ENCODE results near the gene CYP4X1. TPM values are rescaled to one million over a fixed set of nuclear protein-coding genes. Genes with fewer than 3 reads are reported as not detected.
"Not testable (repeated sequence)": the region's sequence is repeated elsewhere in the genome, so short reads cannot be mapped to it uniquely, and the experiment has no call there.

The CYP4X1 gene, protein sequence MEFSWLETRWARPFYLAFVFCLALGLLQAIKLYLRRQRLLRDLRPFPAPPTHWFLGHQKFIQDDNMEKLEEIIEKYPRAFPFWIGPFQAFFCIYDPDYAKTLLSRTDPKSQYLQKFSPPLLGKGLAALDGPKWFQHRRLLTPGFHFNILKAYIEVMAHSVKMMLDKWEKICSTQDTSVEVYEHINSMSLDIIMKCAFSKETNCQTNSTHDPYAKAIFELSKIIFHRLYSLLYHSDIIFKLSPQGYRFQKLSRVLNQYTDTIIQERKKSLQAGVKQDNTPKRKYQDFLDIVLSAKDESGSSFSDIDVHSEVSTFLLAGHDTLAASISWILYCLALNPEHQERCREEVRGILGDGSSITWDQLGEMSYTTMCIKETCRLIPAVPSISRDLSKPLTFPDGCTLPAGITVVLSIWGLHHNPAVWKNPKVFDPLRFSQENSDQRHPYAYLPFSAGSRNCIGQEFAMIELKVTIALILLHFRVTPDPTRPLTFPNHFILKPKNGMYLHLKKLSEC
- total RNA-seq: not detected

DNA sequence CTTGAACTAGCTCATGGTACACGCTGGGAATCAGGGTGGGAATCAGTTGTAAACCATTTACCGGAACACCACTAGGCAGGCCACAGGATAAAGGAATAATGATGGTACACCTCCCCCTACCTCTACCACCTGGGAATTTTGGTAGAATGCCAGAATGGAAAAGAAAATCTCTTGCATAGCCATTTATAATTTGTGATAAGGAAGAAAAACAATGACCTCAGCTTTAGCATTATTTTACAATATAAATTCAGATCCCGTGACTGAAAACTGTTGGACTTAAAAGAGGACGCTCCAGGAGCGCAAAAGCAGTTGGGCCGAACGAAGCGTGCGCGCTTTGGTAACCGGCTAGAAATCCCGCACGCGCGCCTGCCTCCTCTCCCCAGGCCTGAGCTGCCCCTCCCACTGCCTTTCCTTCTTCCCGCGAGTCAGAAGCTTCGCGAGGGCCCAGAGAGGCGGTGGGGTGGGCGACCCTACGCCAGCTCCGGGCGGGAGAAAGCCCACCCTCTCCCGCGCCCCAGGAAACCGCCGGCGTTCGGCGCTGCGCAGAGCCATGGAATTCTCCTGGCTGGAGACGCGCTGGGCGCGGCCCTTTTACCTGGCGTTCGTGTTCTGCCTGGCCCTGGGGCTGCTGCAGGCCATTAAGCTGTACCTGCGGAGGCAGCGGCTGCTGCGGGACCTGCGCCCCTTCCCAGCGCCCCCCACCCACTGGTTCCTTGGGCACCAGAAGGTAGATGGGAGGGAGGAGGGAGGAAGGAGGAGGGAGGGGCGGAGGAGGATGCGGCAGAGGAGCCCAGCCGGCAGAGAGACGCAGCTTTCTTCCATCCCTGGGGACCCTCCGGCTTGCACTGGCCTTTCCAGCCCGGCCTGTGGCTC, at the start of gene CYP4X1:
TSS of gene CYP4X1 (plus strand) at position 402 of the 873 bp plus-strand sequence. CDS start at position 551, 149 bp downstream.
- peaks cover 34% of the 10 kb centered on the region for H3K27me3 Mint-ChIP-seq (ENCODE audit: low read depth)
- H3K36me3 Mint-ChIP-seq (ENCODE audit: insufficient read depth): no peaks in the 10 kb centered on the region
- no peaks in the 10 kb centered on the region for H3K9me3 Mint-ChIP-seq
- ATAC-seq: no peak
- H3K4me3 Mint-ChIP-seq: no peak within 1 kb of the TSS
- DNase-seq: no peak
- H3K4me1 Mint-ChIP-seq (ENCODE audit: low read depth): no peaks in the 10 kb centered on the region

DNA sequence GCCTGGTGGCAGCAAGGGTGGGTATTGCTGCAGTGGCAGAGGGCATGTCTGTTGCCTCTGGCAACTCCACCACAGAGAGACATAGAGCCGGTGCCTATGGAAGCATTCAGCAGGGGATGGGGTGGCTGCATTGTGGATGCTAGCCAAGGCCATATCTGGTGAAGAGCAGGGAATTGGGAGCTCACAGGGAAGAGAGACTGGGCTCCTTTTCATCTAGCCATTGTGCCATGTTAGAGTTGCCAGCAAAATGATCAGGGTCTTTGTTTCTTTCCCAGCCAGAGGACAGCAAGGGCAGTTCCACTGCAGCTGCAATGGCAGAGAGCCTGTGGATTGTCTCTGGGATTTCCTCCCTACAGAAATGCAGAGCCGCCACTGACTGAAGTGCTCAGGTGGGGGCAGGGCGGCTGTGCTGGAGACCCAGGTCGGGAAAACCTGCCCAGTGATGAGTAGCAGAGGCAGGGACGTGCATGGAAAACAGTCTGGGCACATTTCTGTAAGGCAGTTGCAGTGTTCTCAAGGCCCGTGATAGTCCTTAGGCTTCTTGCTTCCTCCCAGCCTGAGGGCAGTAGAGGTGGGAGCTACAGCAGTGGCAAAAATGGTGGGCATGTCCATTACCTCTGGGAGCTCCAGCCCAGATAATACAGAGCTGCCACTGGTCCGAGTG, 40.2 kb upstream of the CYP4X1 start:
- H3K36me3 Mint-ChIP-seq (ENCODE audit: insufficient read depth): no peaks in the 10 kb centered on the region
- H3K4me3 Mint-ChIP-seq: no peak overlapping the region
- H3K4me1 Mint-ChIP-seq (ENCODE audit: low read depth): no peaks in the 10 kb centered on the region
- peaks cover 37% of the 10 kb centered on the region for H3K27me3 Mint-ChIP-seq (ENCODE audit: low read depth)
- ATAC-seq (no peak), DNase-seq (no peak)
- H3K9me3 Mint-ChIP-seq: peaks cover 5% of the 10 kb centered on the region

DNA sequence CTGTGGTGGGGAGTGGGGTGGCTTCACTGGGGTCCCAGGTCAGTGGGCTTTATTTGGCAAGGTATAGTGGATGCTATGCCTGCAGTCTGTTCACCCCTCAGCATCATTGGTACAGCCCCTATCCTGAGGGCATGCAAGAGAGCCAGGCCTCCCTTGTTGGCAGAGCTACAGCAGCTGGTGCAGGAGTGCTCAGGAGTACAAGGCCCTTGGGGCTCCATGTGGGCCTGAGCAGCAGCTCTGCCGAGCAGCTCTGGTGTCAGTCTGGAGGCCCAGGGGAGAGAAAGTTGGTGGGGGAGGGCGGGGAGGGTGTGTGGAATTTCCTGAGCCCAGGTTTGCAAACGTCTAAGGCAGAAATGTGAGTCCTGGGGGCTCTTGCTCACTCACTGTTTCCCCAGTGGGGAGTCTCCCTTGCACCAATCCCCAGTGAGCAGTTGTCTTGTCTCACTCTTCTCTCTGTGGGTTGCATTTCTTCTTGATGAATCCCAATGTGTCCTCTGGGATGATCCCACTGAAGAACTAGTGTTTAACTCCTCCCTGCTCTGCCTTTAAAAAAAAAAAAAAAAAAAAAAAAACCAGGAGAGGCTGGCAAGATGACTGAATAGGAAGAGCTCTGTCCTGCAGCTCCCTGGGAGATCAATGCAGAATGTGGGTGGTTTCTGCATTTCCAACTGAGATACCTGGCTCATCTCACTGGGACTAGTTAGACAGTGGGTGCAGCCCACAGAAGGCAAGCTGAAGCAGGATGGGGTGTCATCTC, 39.5 kb upstream of the CYP4X1 start:
- H3K27me3 Mint-ChIP-seq (ENCODE audit: low read depth): peaks cover 37% of the 10 kb centered on the region
- no peaks in the 10 kb centered on the region for H3K36me3 Mint-ChIP-seq (ENCODE audit: insufficient read depth)
- peaks cover 5% of the 10 kb centered on the region for H3K9me3 Mint-ChIP-seq
- DNase-seq (no peak), ATAC-seq (no peak)
- H3K4me3 Mint-ChIP-seq: no peak overlapping the region
- no peaks in the 10 kb centered on the region for H3K4me1 Mint-ChIP-seq (ENCODE audit: low read depth)

DNA sequence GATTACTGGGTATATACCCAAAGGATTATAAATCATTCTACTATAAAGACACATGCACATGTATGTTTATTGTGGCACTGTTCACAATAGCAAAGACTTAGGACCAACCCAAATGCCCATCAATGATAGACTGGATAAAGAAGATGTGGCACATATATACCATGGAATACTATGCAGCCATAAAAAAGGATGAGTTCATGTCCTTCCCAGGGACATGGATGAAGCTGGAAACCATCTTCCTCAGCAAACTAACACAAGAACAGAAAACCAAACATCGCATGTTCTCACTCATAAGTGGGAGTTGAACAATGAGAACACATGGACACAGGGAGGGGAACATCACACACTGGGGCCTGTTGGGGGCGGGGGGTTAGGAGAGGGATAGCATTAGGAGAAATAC, 32.9 kb upstream of the CYP4X1 start:
- not testable (repeated sequence) for H3K27me3 Mint-ChIP-seq (ENCODE audit: low read depth); H3K36me3 Mint-ChIP-seq (ENCODE audit: insufficient read depth); H3K4me1 Mint-ChIP-seq (ENCODE audit: low read depth); DNase-seq; H3K9me3 Mint-ChIP-seq; ATAC-seq; H3K4me3 Mint-ChIP-seq

DNA sequence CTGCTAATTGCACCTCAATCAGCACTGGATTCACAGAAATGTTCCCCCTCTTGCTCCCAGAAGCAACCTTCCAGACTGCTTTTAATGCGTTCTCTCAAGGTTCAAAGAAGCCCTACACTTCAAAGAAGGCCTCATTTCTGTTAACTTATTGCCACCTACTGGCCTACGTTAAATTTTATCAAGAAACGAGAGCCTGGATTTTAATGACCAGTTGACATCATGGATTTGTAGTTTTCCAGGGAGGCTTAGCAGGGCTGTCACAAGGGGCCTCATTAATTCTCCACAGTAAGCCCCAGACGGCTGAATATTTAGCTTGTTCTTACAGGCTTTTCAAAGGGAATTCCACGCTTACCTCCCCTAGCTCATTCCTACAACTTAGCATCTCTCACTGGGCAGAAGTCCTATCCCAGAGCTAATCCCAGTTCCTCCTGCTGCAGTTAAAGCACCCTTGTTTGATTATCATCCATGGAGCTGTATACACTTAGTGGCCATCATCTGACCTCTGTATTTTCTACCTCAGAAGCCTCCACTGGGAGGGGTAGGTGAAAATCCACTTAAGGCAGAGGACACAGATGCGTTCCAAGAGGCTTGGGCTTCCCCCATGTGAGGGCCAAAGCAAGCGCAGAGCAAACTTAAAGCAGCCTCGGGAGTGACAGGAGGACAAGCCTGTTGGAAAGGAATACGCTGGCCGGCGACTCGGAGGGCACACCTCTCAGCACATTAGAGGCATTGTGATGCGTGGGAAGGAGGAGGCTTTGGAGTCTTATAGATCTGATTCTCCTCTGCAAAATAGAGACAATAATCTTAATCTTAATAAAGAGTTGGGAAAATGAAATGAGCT, 32.2 kb upstream of the CYP4X1 start:
- Mint-ChIP-seq H3K27me3 (ENCODE audit: low read depth) (peaks cover 9% of the 10 kb centered on the region), H3K4me3 (no peak overlapping the region), H3K9me3 (no peaks in the 10 kb centered on the region), H3K36me3 (ENCODE audit: insufficient read depth) (no peaks in the 10 kb centered on the region), H3K4me1 (ENCODE audit: low read depth) (no peaks in the 10 kb centered on the region)
- ATAC-seq: no peak
- no peak for DNase-seq

DNA sequence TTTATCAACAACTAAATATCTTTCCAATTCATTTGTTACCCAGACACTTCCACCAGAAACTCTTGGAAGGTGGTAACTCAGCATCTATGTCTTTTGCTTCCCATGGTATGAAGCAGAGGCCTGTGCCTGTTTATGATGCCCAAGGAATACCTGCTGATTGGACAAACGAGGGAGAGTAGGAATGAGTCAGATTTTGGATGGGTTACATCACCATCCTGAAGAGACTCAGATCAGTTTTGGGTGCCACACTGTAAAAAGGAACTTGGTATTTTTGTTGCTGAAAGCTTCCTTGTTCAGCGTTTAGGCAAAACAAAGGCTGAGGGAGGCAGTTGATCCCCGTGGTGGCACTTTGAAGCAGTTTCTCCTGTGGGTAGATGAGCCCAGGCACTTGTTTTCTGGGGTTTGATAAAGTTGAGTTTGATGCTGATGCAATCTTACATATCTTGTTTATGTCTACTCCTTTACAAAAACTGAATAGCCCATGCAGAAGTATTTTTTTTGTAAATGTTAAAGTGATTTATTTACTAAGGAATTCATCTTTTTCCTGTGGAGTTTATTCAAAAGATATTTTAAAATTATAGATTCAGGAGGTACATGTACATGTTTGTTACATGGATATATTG, 26.7 kb upstream of the CYP4X1 start:
- ATAC-seq: no peak
- no peak for DNase-seq
- Mint-ChIP-seq H3K9me3 (no peaks in the 10 kb centered on the region), H3K27me3 (ENCODE audit: low read depth) (peaks cover 21% of the 10 kb centered on the region), H3K4me1 (ENCODE audit: low read depth) (no peaks in the 10 kb centered on the region), H3K36me3 (ENCODE audit: insufficient read depth) (no peaks in the 10 kb centered on the region), H3K4me3 (no peak overlapping the region)

DNA sequence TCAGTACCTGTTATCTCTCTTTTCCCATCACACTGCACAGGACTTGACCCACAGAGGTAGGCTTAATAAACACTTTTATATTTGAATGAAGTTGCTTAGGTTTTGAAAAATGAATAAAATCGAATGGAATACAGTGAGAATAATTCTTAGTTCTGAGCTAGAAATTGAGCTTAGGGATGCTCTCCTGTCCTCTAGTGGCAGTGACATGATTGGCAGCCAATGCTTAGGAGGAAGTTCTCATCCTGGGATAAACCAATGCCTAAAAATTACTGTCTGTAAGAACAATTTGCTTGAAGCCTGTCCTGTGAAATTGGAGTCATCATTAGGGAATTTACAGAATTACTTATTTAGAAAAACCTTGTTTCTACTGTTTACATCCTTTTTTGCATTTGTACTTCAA, 21.3 kb upstream of the CYP4X1 start:
- Mint-ChIP-seq H3K36me3 (ENCODE audit: insufficient read depth) (no peaks in the 10 kb centered on the region), H3K4me3 (no peak overlapping the region), H3K4me1 (ENCODE audit: low read depth) (no peaks in the 10 kb centered on the region), H3K9me3 (no peaks in the 10 kb centered on the region), H3K27me3 (ENCODE audit: low read depth) (peaks cover 33% of the 10 kb centered on the region)
- no peak for ATAC-seq
- no peak for DNase-seq

DNA sequence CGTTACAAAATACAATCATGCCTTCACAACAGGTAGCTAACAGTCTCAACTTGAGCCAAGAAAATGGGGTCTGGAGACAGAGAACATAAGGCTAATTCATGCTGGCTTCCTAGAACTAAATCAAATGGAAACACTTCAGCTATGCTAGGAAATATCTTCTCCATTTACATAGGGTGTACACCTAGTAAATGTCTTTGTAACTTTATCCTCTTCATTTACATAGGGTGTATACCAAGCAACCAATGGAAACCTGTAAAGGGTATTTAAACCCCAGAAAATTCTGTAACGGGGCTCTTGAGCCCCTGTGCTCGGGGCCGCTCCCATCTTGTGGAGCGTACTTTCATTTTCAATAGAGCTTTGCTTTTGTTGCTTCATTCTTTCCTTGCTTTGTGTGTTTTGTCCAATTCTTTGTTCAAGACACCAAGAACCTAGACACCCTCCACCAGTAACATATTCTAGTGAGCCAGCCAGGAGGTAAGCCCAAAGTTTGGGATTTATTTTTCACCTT, 19.5 kb upstream of the CYP4X1 start:
- no peak for ATAC-seq
- Mint-ChIP-seq H3K36me3 (ENCODE audit: insufficient read depth) (no peaks in the 10 kb centered on the region), H3K9me3 (no peaks in the 10 kb centered on the region), H3K4me3 (no peak overlapping the region), H3K27me3 (ENCODE audit: low read depth) (peaks cover 39% of the 10 kb centered on the region), H3K4me1 (ENCODE audit: low read depth) (no peaks in the 10 kb centered on the region)
- DNase-seq: no peak

DNA sequence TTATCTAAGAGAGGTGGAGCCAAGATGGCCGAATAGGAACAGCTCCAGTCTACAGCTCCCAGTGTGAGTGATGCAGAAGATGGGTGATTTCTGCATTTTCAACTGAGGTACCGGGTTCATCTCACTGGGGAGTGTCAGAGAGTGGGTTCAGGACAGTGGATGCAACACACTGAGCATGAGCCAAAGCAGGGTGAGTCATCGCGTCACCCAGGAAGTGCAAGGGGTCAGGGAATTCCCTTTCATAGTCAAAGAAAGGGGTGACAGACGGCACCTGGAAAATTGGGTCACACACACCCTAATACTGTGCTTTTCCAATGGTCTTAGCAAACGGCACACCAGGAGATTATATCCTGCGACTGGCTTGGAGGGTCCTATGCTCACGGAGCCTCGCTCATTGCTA, 17.0 kb upstream of the CYP4X1 start:
- not testable (repeated sequence) for H3K36me3 Mint-ChIP-seq (ENCODE audit: insufficient read depth); H3K9me3 Mint-ChIP-seq; H3K4me1 Mint-ChIP-seq (ENCODE audit: low read depth); DNase-seq; H3K4me3 Mint-ChIP-seq; ATAC-seq
- peaks cover 29% of the 10 kb centered on the region for H3K27me3 Mint-ChIP-seq (ENCODE audit: low read depth)

DNA sequence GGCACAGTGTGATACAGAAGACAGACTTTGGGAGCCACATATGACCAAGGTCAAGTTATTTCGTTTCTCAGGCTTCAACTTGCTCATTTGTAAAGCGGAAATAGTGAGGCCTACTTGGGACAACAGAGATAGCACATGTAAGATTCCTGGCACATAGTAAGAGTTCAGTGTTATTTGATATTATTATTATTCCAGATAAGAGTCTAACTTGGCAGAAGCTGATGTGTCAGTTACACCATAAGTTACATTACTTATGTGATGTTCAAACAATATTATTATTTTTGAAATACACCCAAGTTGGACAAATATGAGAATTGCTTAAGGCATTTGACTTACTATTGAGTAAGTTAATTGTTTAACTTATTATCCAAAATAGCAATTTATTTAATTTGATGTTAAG, 10.2 kb upstream of the CYP4X1 start:
- Mint-ChIP-seq H3K4me3 (no peak overlapping the region), H3K4me1 (ENCODE audit: low read depth) (no peaks in the 10 kb centered on the region), H3K9me3 (peaks cover 3% of the 10 kb centered on the region), H3K27me3 (ENCODE audit: low read depth) (peaks cover 6% of the 10 kb centered on the region), H3K36me3 (ENCODE audit: insufficient read depth) (no peaks in the 10 kb centered on the region)
- DNase-seq (no peak), ATAC-seq (no peak)

DNA sequence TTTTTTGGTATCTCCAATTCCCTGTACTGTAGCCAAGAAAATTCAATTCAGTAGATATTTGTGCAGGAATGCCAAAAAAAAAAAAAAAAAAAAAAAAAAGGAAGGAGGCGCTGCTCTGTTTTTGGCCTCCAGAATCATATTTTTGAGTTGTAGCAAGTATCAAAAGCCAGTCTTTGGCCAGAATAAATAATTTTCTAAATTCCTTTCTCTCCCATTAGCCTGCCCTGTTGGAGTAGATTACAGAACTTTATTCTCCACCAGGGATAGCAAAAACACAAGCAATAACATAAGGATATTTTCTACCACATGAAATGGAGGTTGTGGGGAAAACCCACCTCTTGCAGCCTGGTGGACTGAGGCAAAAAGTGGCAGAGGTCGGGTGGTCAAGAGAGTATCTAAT, 2.4 kb upstream of the CYP4X1 start:
- H3K4me3 Mint-ChIP-seq: no peak overlapping the region
- peaks cover 40% of the 10 kb centered on the region for H3K27me3 Mint-ChIP-seq (ENCODE audit: low read depth)
- H3K9me3 Mint-ChIP-seq: peaks cover 3% of the 10 kb centered on the region
- H3K4me1 Mint-ChIP-seq (ENCODE audit: low read depth): no peaks in the 10 kb centered on the region
- DNase-seq: no peak
- ATAC-seq: no peak
- H3K36me3 Mint-ChIP-seq (ENCODE audit: insufficient read depth): no peaks in the 10 kb centered on the region

DNA sequence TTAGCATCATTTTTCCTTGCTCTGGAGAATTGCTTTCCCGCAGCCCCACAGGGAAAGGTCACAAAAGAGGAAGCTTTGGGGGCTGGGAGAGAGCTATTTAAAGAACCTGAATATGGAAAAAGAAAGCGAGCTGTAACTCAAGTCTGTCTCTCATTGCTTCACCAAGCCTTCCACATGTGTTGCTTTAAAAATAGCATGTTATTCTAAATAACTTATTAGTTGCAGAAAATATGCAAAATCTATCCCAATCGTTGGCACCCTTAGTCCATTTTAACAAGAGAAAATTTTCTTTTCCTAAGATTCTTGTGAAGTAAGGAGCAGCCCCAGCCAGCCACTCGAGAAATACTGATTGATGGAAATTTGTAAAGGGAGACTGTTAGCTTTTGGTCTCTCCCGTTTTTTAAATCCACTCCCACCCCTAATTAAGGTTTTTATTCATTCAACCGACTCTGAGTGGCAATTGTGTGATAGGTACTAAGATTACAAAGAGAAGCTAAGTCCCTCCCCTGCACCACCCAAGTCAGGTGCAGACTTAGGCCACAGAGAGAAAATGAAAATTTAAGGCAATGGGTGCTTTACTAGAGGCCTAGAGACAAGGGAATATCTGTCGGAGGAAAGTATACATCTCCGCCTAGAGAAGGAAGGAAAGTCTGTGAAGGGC, 802 bp downstream of the CYP4X1 start:
- no peak for ATAC-seq
- Mint-ChIP-seq H3K27me3 (ENCODE audit: low read depth) (peaks cover 34% of the 10 kb centered on the region), H3K4me1 (ENCODE audit: low read depth) (no peaks in the 10 kb centered on the region)

More for the DNA sequence above, 802 bp downstream of the CYP4X1 start:
- no peak for DNase-seq
- Mint-ChIP-seq H3K4me3 (no peak overlapping the region), H3K36me3 (ENCODE audit: insufficient read depth) (no peaks in the 10 kb centered on the region), H3K9me3 (no peaks in the 10 kb centered on the region)

Measured in activated T-cell treated with anti-CD3 and anti-CD28 coated beads, Interleukin-2, amount 50 U/mL, for 4 hours (primary cell).